MM.1S (cell line): ENCODE results near the gene PIGBOS1.

Experiments
- DNase-seq: peaks from one replicate; pipeline ENCODE4 v3.0.0-alpha.2; 2015
- H2AFZ ChIP-seq: fragments of 300-600 bp; sonication (generic); 2 replicates; pipeline ENCODE4 v1.6.0; 2016; ENCODE audit warnings: antibody characterized with exemption, low read length
- H3F3A ChIP-seq: fragments of 300-600 bp; sonication (generic); 2 replicates; pipeline ENCODE4 v1.6.1; 2016; ENCODE audit warnings: mild to moderate bottlenecking, antibody characterized with exemption, low read length, moderate library complexity, mixed read lengths; ENCODE audit not compliant: insufficient read depth
- H3K27ac ChIP-seq: fragments of 300-600 bp; sonication (generic); 2 replicates; pipeline ENCODE4 v1.5.1; 2016; ENCODE audit warnings: mild to moderate bottlenecking, low read length
- H3K27me3 ChIP-seq: fragments of 300-600 bp; sonication (generic); replicated peaks from 2 replicates; pipeline ENCODE4 v1.6.0; 2016; ENCODE audit warnings: low read length; ENCODE audit not compliant: insufficient read depth
- H3K36me3 ChIP-seq: fragments of 300-600 bp; sonication (generic); replicated peaks from 2 replicates; pipeline ENCODE4 v1.6.1; 2016; ENCODE audit warnings: mild to moderate bottlenecking, low read length, mixed read lengths; ENCODE audit not compliant: insufficient read depth
- H3K4me1 ChIP-seq: fragments of 300-600 bp; sonication (generic); 2 replicates; pipeline ENCODE4 v1.6.1; 2016; ENCODE audit warnings: low read length, mixed read lengths
- H3K4me2 ChIP-seq: fragments of 300-600 bp; sonication (generic); 2 replicates; pipeline ENCODE4 v1.6.0; 2016; ENCODE audit warnings: low read depth, low read length
- H3K4me3 ChIP-seq: fragments of 300-600 bp; sonication (generic); 2 replicates; pipeline ENCODE4 v1.5.1; 2016; ENCODE audit warnings: low read length, mixed read lengths
- H3K79me2 ChIP-seq: fragments of 300-600 bp; sonication (generic); 2 replicates; pipeline ENCODE4 v1.6.1; 2016; ENCODE audit warnings: mixed run types, low read length, mixed read lengths
- H3K9ac ChIP-seq: fragments of 300-600 bp; sonication (generic); 2 replicates; pipeline ENCODE4 v1.6.1; 2016; ENCODE audit warnings: low read length, mixed read lengths
- H3K9me2 ChIP-seq: fragments of 300-600 bp; sonication (generic); replicated peaks from 2 replicates; pipeline ENCODE4 v1.6.1; 2016; ENCODE audit warnings: mild to moderate bottlenecking, low read length, mixed read lengths; ENCODE audit not compliant: insufficient read depth
- H3K9me3 ChIP-seq: fragments of 300-600 bp; sonication (generic); replicated peaks from 2 replicates; pipeline ENCODE4 v1.6.1; 2016; ENCODE audit warnings: mild to moderate bottlenecking, low read length, mixed read lengths; ENCODE audit not compliant: insufficient read depth
- H4K20me1 ChIP-seq: fragments of 300-600 bp; sonication (generic); 2 replicates; pipeline ENCODE4 v1.6.1; 2016; ENCODE audit warnings: mild to moderate bottlenecking, low read length, moderate library complexity, mixed read lengths; ENCODE audit not compliant: insufficient read depth
- CTCF ChIP-seq: fragments of 300-600 bp; sonication (generic); IDR thresholded peaks from 2 replicates; pipeline ENCODE4 v1.5.1; 2016; ENCODE audit warnings: antibody characterized with exemption, low read length, mixed read lengths
- EZH2 ChIP-seq: fragments of 300-600 bp; sonication (generic); optimal IDR thresholded peaks from 2 replicates; pipeline ENCODE3; 2017; ENCODE audit warnings: low read depth, mild to moderate bottlenecking, antibody characterized with exemption, low read length, mixed read lengths
- EZH2phosphoT487 ChIP-seq: fragments of 300-600 bp; sonication (generic); IDR thresholded peaks from 2 replicates; pipeline ENCODE4 v1.6.1; 2018; ENCODE audit warnings: antibody characterized with exemption, low read length

The PIGBOS1 gene

GRCh38 chr15:55361048-55361447, 42.1 kb upstream of the PIGBOS1 start:
- Histone ChIP-seq H3F3A (no peaks in the 10 kb centered on the region), H3K79me2 (no peaks in the 10 kb centered on the region), H3K9me2 (no peaks in the 10 kb centered on the region), H4K20me1 (no peaks in the 10 kb centered on the region), H3K27me3 (no peaks in the 10 kb centered on the region), H3K4me3 (no peak overlapping the region), H3K9me3 (no peaks in the 10 kb centered on the region), H2AFZ (no peak overlapping the region), H3K36me3 (no peaks in the 10 kb centered on the region), H3K9ac (no peak overlapping the region), H3K4me2 (no peak overlapping the region), H3K27ac (no peak overlapping the region), H3K4me1 (no peaks in the 10 kb centered on the region)
- no peak for TF ChIP-seq EZH2phosphoT487
- TF ChIP-seq CTCF, result no peak
- no peak for DNase-seq

GRCh38 chr15:55360256-55360655, 41.3 kb upstream of the PIGBOS1 start:
- Histone ChIP-seq H3K79me2 (no peaks in the 10 kb centered on the region), H3K36me3 (no peaks in the 10 kb centered on the region), H2AFZ (no peak overlapping the region), H3K4me2 (no peak overlapping the region), H3K9ac (no peak overlapping the region), H3K9me3 (no peaks in the 10 kb centered on the region), H3K9me2 (no peaks in the 10 kb centered on the region), H3K4me3 (no peak overlapping the region), H3K27ac (no peak overlapping the region), H4K20me1 (no peaks in the 10 kb centered on the region), H3K27me3 (no peaks in the 10 kb centered on the region), H3F3A (no peaks in the 10 kb centered on the region), H3K4me1 (no peaks in the 10 kb centered on the region)
- DNase-seq, result no peak
- no peak for TF ChIP-seq EZH2

DNA sequence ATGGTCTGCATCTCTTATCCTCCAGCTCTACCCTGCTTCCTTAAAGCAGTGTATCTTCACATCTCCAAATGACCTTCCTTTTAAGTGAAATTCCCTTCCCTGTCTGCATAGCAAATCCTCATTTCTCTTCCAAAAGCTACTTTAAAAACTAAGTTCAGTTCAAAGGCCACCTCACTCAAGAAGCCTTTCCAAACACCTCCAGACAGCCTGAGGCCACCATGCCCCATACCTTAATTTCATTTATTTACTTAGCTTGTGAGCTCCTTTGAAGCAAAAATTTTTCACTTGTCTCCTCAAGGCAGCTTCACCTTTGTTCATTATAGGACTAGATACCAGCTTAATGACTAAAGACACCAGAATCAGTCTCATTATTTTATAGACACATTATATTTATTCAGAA, 39.5 kb upstream of the PIGBOS1 start:
- H3K27me3 ChIP-seq, result no peaks in the 10 kb centered on the region
- H3K27ac ChIP-seq, result no peak overlapping the region
- H3K36me3 ChIP-seq, result no peaks in the 10 kb centered on the region
- H3K79me2 ChIP-seq, result no peaks in the 10 kb centered on the region
- no peaks in the 10 kb centered on the region for H4K20me1 ChIP-seq
- no peak overlapping the region for H3K4me3 ChIP-seq
- H3K4me1 ChIP-seq, result no peaks in the 10 kb centered on the region
- no peaks in the 10 kb centered on the region for H3K9me2 ChIP-seq
- DNase-seq, result no peak
- H3F3A ChIP-seq, result no peaks in the 10 kb centered on the region
- H3K9ac ChIP-seq, result no peak overlapping the region
- no peak for TF ChIP-seq CTCF
- TF ChIP-seq EZH2, result no peak
- TF ChIP-seq EZH2phosphoT487, result no peak
- H2AFZ ChIP-seq, result no peak overlapping the region
- H3K4me2 ChIP-seq, result no peak overlapping the region
- no peaks in the 10 kb centered on the region for H3K9me3 ChIP-seq

- no peaks in the 10 kb centered on the region for H3K9me2 ChIP-seq
- no peak overlapping the region for H2AFZ ChIP-seq
- H3K27ac ChIP-seq, result no peak overlapping the region
- no peak for TF ChIP-seq EZH2phosphoT487
- TF ChIP-seq CTCF, result no peak
- TF ChIP-seq EZH2, result no peak
- H3K79me2 ChIP-seq, result no peaks in the 10 kb centered on the region
- no peaks in the 10 kb centered on the region for H3K36me3 ChIP-seq
- H3K4me1 ChIP-seq, result no peaks in the 10 kb centered on the region
- H3K4me2 ChIP-seq, result no peak overlapping the region
- no peak for DNase-seq
- H4K20me1 ChIP-seq, result no peaks in the 10 kb centered on the region
- no peaks in the 10 kb centered on the region for H3F3A ChIP-seq
- no peaks in the 10 kb centered on the region for H3K9me3 ChIP-seq
- H3K4me3 ChIP-seq, result no peak overlapping the region
- H3K9ac ChIP-seq, result no peak overlapping the region
- no peaks in the 10 kb centered on the region for H3K27me3 ChIP-seq
Measured at GRCh38 chr15:55357774-55358173, 38.9 kb upstream of the PIGBOS1 start.
